Psoas muscle (tissue), 8 donors: ENCODE data around the gene FYN. TPM values are rescaled to one million over a fixed set of nuclear protein-coding genes. Genes with fewer than 3 reads are reported as not detected.

ENCODE experiments used
- ATAC-seq, 4 donors: fragments of 200-7000 bp; cut with Tn5 transposase; one replicate each; pipeline ENCODE4 v1.9.1; 2020; ENCODE audit warnings: moderate library complexity in 3 of 4, mild to moderate bottlenecking in 2 of 4
- DNase-seq, 2 donors: peaks; one replicate each; pipeline ENCODE4 v3.0.0-alpha.2; 2020
- H3K27ac ChIP-seq: fragments of 200-600 bp; one replicate; pipeline ENCODE4 v1.8.0; 2022
- H3K27me3 ChIP-seq, 3 donors: fragments of 200-600 bp in 1 of 3; one replicate each; pipeline versions ENCODE4 v1.6.1 to v1.8.0; 2013 to 2022; ENCODE audit warnings: low read length in 2 of 3, mild to moderate bottlenecking in 2 of 3, moderate library complexity in 1 of 3; ENCODE audit not compliant: insufficient read depth in 3 of 3
- H3K36me3 ChIP-seq, 2 donors: fragments of 200-600 bp in 1 of 2; one replicate each; pipeline versions ENCODE4 v1.6.1 to v1.8.0; 2013 to 2022; ENCODE audit warnings: low read depth in 1 of 2, mild to moderate bottlenecking in 1 of 2, moderate library complexity in 1 of 2; ENCODE audit not compliant: insufficient read depth in 1 of 2
- H3K4me1 ChIP-seq: fragments of 200-600 bp; one replicate; pipeline ENCODE4 v1.8.0; 2022
- H3K4me3 ChIP-seq: fragments of 200-600 bp; one replicate; pipeline ENCODE4 v1.8.0; 2022; ENCODE audit warnings: mild to moderate bottlenecking
- H3K9me3 ChIP-seq: fragments of 200-600 bp; one replicate; pipeline ENCODE4 v1.8.0; 2022
- WGBS, 3 donors: extraction: QIAGEN DNeasy Blood & Tissue Kit; methylation state at CpG; one replicate each; pipeline versions ENCODE4 v1.1.6 to v1.1.7; 2013; 5-methylcytosine and 5-hydroxymethylcytosine counted together
- intact Hi-C, 2 donors: fragments of 100-400 bp; cut with DNase I; formaldehyde crosslinking; loops; one replicate each; pipeline versions ENCODE4 v1.11.0 to v1.14.2; 2022
- polyA plus RNA-seq, 3 donors: library from polyadenylated mRNA; stranded (reverse); fragments of 200-250 nt; gene quantifications; one replicate each; pipeline ENCODE4 v1.2.3, GENCODE V29; 2013
- total RNA-seq, 4 donors: library from RNA; stranded (reverse); fragmentation: NEBNext Ultra II Directional in 2 of 4; extraction: Animal tissue kit (Norgen Biotek cat#: 25700) in 2 of 4; gene quantifications; one replicate each; pipeline versions ENCODE4 v1.2.1 to v1.2.4, GENCODE V29; 2021 to 2023
- TF ChIP-seq, protein P1 (sequence below): fragments of 200-600 bp; IDR thresholded peaks from one replicate; pipeline ENCODE4 v1.8.0; 2022; ENCODE audit warnings: antibody characterized with exemption
- donor health status: healthy with polysubstance abuse.
- donor health status: DM: no; HTN: no; CAD: no; lungs with moderate emphysema.
- donor health status: Bipolar disorder and iron deficiency.
- donor health status: healthy.
- donor health status: DM: yes; HTN: yes; CAD: no.
- donor health status: DM: no; HTN: no; CAD: no.
- donor health status: DM: no; HTN: no; CAD: no.
- donor health status: DM: yes; HTN: yes; CAD: no.

The FYN gene
- total and polyA plus RNA-seq, 7 donors: 7.1 to 27.8 (median 12.3) TPM

DNA sequence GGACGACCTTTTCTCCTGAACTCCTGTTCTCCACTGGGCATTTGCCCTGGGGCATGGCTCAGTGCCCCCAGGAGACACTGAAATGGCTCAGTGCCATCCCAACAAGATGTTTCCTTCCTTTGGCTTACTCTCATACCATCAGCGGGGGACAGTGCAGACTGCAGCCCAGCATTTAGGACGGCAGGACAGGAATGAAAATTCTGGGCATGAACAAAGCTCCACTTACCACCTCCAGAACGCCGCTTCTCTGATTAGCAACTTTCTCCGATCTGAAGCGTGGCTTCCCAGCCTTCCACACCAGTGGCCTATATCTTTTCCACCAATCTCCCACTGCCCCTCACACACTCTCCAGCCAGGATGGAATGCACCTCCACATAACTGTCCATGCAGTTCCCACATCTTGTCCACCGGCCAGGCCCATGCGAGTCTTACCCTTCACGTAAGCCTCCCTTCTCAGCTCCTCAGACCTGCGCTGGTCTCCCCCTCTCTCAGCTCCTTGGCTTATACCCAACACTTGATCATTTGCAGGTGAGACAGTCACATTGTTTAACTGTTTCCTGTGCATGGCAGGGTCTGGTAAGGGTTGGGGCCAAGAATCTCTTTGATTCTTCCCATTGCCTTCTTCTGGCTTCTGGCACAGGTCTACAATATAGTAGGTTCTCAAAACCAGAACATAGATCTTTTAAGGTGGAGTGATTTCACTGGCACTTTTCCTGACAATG is 114.5 kb downstream of the FYN start:
- Histone ChIP-seq H3K27me3 (peaks cover 0 to 2% (median 0%) of the 10 kb centered on the region in 3 donors), H3K9me3 (no peaks in the 10 kb centered on the region), H3K27ac (no peak overlapping the region), H3K4me3 (no peak overlapping the region), H3K4me1 (no peaks in the 10 kb centered on the region), H3K36me3 (no peaks in the 10 kb centered on the region)
- DNase-seq: no peak
- 67 to 76% (median 69%) methylated on average over 11 of the region's 11 CpGs for WGBS, 3 donors
- ATAC-seq: no peak
- intact Hi-C loops: no loop called here
- TF ChIP-seq, protein P1, sequence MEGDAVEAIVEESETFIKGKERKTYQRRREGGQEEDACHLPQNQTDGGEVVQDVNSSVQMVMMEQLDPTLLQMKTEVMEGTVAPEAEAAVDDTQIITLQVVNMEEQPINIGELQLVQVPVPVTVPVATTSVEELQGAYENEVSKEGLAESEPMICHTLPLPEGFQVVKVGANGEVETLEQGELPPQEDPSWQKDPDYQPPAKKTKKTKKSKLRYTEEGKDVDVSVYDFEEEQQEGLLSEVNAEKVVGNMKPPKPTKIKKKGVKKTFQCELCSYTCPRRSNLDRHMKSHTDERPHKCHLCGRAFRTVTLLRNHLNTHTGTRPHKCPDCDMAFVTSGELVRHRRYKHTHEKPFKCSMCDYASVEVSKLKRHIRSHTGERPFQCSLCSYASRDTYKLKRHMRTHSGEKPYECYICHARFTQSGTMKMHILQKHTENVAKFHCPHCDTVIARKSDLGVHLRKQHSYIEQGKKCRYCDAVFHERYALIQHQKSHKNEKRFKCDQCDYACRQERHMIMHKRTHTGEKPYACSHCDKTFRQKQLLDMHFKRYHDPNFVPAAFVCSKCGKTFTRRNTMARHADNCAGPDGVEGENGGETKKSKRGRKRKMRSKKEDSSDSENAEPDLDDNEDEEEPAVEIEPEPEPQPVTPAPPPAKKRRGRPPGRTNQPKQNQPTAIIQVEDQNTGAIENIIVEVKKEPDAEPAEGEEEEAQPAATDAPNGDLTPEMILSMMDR: no peak

DNA sequence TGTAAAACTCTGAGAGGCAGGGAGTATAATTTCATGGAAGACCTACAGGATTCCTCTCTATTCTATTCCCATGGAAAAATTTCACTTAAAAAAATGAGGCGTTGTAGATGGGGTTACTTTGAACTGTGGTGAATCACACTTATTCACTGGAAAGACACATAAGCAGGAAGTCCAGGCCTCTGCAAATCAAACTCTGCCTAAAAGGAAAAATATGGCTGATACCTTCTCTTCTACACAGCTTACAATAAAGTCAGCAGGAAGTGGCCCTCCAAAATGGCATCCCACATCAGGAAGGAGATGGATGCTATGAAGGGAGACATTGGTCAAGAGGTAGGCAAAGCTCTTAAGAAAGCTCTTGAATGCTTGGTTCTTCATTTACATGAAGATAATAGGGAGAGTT is 115.9 kb downstream of the FYN start:
- TF ChIP-seq, protein P1: no peak
- H3K27ac ChIP-seq: no peak overlapping the region
- peaks cover 0 to 2% (median 0%) of the 10 kb centered on the region in 3 donors for H3K27me3 ChIP-seq
- no peak for DNase-seq
- no peak overlapping the region for H3K4me3 ChIP-seq
- intact Hi-C loops: no loop called here
- H3K36me3 ChIP-seq: no peaks in the 10 kb centered on the region
- no peaks in the 10 kb centered on the region for H3K9me3 ChIP-seq
- 33 to 52% (median 34%) methylated on average over 1 of the region's 1 CpG for WGBS, 3 donors
- ATAC-seq: no peak
- H3K4me1 ChIP-seq: no peaks in the 10 kb centered on the region

DNA sequence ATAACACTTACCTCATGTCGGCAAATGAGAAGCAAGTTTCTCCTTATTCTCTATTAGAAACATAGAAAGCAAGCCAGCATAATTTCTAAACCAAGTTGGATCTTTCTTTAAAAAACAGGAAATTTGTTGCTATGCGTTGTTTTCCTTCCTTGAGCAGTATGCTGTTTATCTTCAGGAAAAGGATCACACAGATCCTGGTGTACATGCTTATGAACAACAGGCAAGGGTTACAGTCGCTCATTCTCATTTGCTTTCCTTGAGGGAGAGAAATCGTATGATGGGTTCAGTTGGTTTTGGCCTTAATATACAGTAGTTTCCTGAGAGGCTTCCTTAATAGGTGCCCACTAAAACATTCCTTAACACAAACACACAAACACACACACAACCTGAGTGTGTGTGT is 118.8 kb downstream of the FYN start:
- DNase-seq (no peak), ATAC-seq (no peak)
- H3K27ac ChIP-seq: no peak overlapping the region
- H3K36me3 ChIP-seq: no peaks in the 10 kb centered on the region
- no peak overlapping the region for H3K4me3 ChIP-seq
- intact Hi-C loops: no loop called here
- no peaks in the 10 kb centered on the region for H3K9me3 ChIP-seq
- H3K27me3 ChIP-seq: peaks cover 0 to 2% (median 0%) of the 10 kb centered on the region in 3 donors
- H3K4me1 ChIP-seq: no peaks in the 10 kb centered on the region
- TF ChIP-seq, protein P1: no peak
- 73 to 79% (median 78%) methylated on average over 4 of the region's 4 CpGs for WGBS, 3 donors

GRCh38 chr6:111753573-111753972 is 119.7 kb downstream of the FYN start:
- ATAC-seq (no peak), DNase-seq (no peak)
- no peaks in the 10 kb centered on the region for H3K27me3 ChIP-seq
- H3K36me3 ChIP-seq: no peaks in the 10 kb centered on the region
- WGBS, 3 donors: 58 to 65% (median 61%) methylated on average over 2 of the region's 2 CpGs
- H3K4me3 ChIP-seq: no peak overlapping the region
- TF ChIP-seq, protein P1: no peak
- intact Hi-C loops: no loop called here
- no peak overlapping the region for H3K27ac ChIP-seq
- no peaks in the 10 kb centered on the region for H3K9me3 ChIP-seq
- no peaks in the 10 kb centered on the region for H3K4me1 ChIP-seq

GRCh38 chr6:111752476-111752875 is 120.8 kb downstream of the FYN start:
- DNase-seq: no peak
- TF ChIP-seq, protein P1: no peak
- Histone ChIP-seq H3K27me3 (no peaks in the 10 kb centered on the region), H3K4me1 (peaks cover 2% of the 10 kb centered on the region), H3K36me3 (no peaks in the 10 kb centered on the region), H3K27ac (no peak overlapping the region), H3K4me3 (no peak overlapping the region), H3K9me3 (no peaks in the 10 kb centered on the region)
- ATAC-seq: no peak
- intact Hi-C loops: no loop called here
